Globus pallidus (tissue), 1 donor: ENCODE results near the gene EFEMP2.
A peak's percentile ranks its signal among the peaks of the same experiment; 100 is the strongest.

Source experiments
- DNase-seq: peaks from one replicate; pipeline ENCODE4 v3.0.0-alpha.2; 2015; ENCODE audit warnings: low spot score

The EFEMP2 gene

DNA sequence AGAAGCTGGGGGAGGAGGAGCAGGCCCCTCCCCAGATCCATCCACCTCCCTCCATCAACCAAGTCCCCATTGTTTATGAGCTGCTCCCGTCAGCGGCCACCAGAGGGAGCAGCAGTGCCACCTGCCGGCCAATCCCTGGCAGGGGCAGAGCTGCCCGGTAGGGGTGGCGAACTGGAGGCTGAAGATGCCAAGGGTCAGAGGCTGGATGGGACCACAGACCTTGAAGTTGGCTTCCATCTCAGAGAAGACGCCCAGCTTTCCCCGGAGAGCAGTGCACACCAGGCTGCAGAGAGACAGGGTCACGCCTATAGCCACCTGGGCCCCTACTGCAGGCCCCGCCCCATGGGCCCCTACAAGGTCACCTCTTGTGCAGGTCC, 12.1 kb upstream of the EFEMP2 start:
- peak; percentile 78 for DNase-seq

DNA sequence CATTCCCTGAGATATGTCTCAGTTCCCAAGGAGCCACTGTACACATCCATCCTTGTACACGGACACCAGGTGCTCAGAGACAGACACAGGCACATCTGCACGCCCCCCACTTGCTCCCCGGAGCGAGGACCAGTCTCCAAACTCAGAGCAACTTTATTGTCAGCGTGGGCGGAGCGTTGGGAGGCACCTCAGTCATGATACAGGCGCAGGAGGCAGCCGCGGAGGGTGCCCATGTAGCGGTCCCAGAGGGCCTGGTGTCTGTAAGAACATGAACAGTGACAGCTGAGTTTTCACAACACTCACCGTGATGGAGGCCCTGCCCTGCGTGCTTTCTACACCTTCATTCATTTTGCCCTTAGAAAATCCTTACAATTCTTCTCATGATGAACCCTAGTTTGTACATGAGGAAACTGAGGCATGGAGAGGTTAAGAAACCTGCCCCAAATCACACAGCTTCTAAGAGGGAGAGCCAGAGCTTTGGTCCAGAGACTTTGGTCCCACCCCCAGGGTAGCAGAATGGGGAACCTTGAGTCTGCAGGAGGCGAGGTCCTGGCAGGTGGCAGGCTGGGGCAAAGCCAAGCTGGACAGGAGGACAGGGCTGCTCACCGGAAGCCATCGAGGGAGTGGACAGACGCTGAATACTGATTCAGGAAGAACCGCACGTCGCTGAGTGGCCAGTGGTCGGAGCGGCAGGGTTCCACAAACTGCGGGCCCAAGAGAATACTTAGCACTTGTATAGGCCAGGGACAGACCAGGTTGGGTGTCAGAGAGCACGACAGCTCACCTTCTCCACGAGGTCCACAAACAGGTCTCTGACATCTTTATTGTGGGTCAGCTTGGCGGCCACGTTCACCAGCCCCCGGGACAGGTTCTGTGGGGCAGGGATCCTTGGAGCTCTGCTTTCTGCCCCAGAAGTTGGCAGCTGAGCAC, 11.5 kb upstream of the EFEMP2 start:
- DNase-seq, result no peak

DNA sequence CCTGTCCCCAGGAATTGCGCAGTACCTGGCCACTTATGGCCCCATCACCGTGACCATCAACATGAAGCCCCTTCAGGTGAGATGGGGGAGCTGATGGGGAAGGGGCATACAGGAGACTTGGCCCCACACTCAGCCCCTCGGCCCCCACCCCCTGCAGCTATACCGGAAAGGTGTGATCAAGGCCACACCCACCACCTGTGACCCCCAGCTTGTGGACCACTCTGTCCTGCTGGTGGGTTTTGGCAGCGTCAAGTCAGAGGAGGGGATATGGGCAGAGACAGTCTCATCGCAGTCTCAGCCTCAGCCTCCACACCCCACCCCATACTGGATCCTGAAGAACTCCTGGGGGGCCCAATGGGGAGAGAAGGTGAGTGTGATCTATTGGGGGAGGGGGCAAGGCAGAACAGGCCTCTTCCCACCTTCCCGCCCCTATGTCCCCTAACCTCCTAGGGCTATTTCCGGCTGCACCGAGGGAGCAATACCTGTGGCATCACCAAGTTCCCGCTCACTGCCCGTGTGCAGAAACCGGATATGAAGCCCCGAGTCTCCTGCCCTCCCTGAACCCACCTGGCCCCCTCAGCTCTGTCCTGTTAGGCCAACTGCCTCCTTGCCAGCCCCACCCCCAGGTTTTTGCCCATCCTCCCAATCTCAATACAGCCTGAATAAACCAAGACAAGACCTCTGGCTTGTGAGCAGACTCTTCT, 10.6 kb upstream of the EFEMP2 start:
- no peak for DNase-seq

GRCh38 chr11:65882120-65883057, 9.8 kb upstream of the EFEMP2 start:
- DNase-seq, result no peak

DNA sequence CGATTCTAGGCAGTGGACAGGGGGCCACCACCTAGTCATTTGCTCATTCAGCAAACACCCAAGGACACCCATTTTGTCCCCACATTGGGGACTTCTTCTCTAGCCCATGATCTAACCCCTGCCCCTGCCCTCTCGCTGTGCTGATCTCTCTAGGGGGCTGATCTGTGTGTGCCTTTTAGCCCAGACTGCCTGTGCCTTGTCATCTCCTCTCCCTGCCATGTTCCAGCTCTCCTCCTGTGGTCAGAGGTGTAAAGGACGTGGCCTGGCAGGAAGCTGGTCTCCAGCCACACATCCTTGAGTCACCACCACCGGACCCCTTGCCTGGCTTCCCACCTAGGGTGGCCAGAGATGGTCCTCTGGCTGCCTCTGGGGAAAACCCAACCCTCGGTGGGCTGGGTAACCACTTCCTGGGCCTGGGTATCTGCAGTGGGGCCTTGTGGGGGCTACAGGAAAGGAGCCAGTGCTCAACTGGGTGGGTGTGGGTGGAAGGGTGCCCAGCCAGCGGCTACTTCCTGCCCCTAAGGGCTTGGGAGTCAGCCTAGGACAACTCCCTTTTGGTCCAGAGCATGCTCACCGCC, 8.3 kb upstream of the EFEMP2 start:
- DNase-seq, result no peak

DNA sequence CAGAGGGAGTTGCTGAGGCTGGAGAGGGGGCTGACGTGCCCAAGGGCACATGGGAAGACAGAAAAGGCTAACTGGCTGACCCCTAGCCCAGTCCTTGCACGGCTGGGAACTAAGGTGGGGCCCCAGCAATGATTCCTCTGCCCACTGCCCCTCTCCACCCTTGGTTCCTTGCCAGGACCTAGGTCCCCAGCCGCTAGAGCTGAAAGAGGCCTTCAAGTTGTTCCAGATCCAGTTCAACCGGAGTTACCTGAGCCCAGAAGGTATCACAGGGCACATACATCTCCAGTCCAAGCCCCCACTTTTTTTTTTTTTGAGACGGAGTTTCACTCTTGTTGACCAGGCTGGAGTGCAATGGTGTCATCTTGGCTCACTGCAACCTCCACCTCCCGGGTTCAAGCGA, 7.4 kb upstream of the EFEMP2 start:
- no peak for DNase-seq

GRCh38 chr11:65879617-65880016, 7.0 kb upstream of the EFEMP2 start, which contains the start of gene CTSW:
Gene CTSW, plus strand, starts transcription at chr11:65879837. Its CDS starts 18 bp downstream, at chr11:65879855.
- no peak for DNase-seq

DNA sequence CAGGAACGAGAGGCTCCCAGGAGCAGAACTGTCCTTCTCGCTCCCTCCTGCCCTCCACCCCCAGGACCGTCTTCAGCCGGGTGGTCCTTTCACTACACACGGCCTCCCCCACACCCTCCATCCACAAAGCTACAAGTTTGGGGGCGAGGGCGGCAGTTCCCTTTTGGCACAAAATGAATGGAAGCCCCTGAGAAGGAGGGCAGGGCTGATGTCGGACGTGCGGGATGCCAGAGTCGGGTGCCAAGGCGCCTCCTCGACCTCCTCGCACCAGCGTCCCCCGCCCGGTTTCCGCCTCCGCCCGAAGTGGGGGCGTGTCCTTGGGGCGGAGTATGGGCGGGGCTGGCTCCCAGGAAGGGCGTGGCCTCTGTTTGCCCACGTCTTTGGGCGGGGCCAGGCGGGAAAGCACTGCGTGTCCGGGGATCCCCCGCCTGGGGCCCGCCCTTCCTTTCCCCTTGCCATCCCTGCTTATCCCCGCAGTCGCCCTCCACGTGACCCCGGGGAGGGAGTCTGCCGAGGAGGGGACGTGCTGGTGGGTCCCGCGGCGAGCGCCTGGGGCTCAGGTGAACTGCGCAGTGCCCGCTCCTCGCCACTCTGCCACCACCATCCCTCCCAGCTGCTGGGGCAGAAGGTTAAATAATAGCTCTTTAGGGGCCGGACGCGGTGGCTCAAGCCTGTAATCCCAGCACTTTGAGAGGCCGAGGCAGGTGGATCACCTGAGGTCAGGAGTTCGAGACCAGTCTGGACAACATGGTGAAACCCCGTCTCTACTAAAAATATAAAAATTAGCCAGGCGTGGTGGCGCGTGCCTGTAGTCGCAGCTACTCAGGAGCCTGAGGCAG, 937 bp upstream of the EFEMP2 start:
- peak; percentile 90 for DNase-seq

GRCh38 chr11:65871811-65872548, 620 bp downstream of the EFEMP2 start:
- DNase-seq, result no peak

DNA sequence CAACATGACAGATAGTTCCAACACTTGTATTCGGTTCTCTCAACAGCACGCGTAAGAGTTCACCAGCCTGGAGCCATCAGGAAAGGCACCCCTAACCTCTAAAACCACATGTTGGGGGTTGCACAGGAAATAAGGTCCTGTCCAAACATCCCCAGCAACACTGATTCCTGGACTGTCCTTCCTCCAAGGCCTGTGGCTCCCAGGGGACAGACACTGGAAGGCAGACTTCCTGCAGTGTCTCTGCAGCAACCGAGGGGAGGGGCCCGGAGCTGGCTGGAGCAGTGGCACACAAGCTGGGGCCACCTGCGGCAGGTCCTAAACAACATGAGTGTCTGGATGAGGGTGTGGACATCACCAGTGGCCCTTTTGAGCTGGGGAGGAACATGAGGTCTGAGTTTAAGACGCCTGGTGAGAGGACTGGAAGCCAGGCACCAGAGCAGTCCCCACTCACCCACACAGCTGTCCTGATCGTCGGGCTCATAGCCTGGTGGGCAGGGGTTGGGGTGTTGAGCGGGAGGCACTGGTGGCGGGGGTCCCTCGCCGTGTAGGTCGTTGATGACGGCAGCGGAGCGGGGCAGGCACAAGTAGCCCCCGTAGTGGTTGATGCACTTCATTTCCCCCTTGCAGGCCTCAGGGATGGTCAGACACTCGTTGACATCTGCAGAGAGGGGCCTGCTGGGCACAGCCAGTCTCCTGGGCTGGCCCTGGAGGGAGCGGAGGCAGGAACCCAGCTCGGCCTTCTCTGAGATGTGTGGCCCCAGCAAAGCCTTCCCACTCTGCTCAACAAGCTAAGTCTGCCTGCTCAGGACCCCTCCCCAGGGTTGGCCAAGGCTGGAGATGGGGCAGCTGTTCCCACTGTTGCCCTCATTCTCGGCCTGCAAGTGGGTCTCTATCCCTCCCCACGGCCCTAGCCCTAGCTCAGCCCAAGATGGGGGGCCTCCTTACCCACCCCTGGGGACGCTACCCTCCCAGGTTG, 1.6 kb downstream of the EFEMP2 start:
- DNase-seq, result no peak

GRCh38 chr11:65870307-65870658, 2.3 kb downstream of the EFEMP2 start:
- no peak for DNase-seq

GRCh38 chr11:65869643-65870306, 2.8 kb downstream of the EFEMP2 start:
- DNase-seq, result no peak

GRCh38 chr11:65868907-65869306, 3.7 kb downstream of the EFEMP2 start:
- no peak for DNase-seq

- no peak for DNase-seq
Observed at GRCh38 chr11:65868076-65868667, 4.4 kb downstream of the EFEMP2 start.

GRCh38 chr11:65867284-65868071, 5.1 kb downstream of the EFEMP2 start:
- no peak for DNase-seq

- DNase-seq, result no peak
Observed at GRCh38 chr11:65866509-65867283, 5.9 kb downstream of the EFEMP2 start.
